ENCODE results near the gene LZTS2.
"Not testable (repeated sequence)": the region's sequence is repeated elsewhere in the genome, so short reads cannot be mapped to it uniquely, and the experiment has no call there.

The LZTS2 gene

GRCh38 chr10:101031796-101032636 is 32.4 kb downstream of the LZTS2 start:
- Histone ChIP-seq H3K4me1 (ENCODE audit: insufficient read depth, low read length) (peaks cover 32% of the 10 kb centered on the region), H3K4me2 (ENCODE audit: insufficient read depth, low read length) (peak overlapping the region; percentile 93), H3K9me3 (ENCODE audit: insufficient read depth, low read length, severe bottlenecking) (no peaks in the 10 kb centered on the region), H3K9ac (ENCODE audit: low read depth, low read length) (peak overlapping the region; percentile 50), H2AFZ (ENCODE audit: low read depth, low read length) (peak overlapping the region; percentile 78), H3K27ac (ENCODE audit: low read length) (peak overlapping the region; percentile 64), H4K20me1 (ENCODE audit: insufficient read depth, low read length) (peaks cover 20% of the 10 kb centered on the region), H3K79me2 (ENCODE audit: insufficient read depth, low read length) (no peaks in the 10 kb centered on the region), H3K4me3 (ENCODE audit: low read depth in 1 of 2, low read length in 2 of 2) (peak overlapping the region; percentile 19 to 68; a peak in 3 of 4 replicates), H3K36me3 (ENCODE audit: insufficient read depth, low read length) (no peaks in the 10 kb centered on the region), H3K27me3 (ENCODE audit: insufficient read depth, low read length, poor library complexity) (peaks cover 14% of the 10 kb centered on the region)
- ATAC-seq (ENCODE audit: insufficient read depth, low read depth) = peak; percentile 39; the same call in 2 of the 3 replicates
- peak; percentile 59 for DNase-seq
- no peak for TF ChIP-seq CTCF (IDR thresholded peaks at IDR 0.05; ENCODE audit: borderline replicate concordance, extremely low read depth, low read length, poor library complexity, severe bottlenecking)
- no peak for TF ChIP-seq EZH2 (IDR thresholded peaks at IDR 0.05; ENCODE audit: borderline replicate concordance, low read depth, low read length, severe bottlenecking)

GRCh38 chr10:101032637-101033224 is 33.1 kb downstream of the LZTS2 start:
- H3K4me1 ChIP-seq (ENCODE audit: insufficient read depth, low read length) = peaks cover 32% of the 10 kb centered on the region
- H3K9me3 ChIP-seq (ENCODE audit: insufficient read depth, low read length, severe bottlenecking) = no peaks in the 10 kb centered on the region
- peak overlapping the region; percentile 64 for H3K27ac ChIP-seq (ENCODE audit: low read length)
- H3K4me3 ChIP-seq (ENCODE audit: low read depth in 1 of 2, low read length in 2 of 2) = peak overlapping the region; percentile 19 to 68; a peak in 3 of 4 replicates
- peak; percentile 36 for DNase-seq
- peak overlapping the region; percentile 78 for H2AFZ ChIP-seq (ENCODE audit: low read depth, low read length)
- H3K79me2 ChIP-seq (ENCODE audit: insufficient read depth, low read length) = no peaks in the 10 kb centered on the region
- no peak for TF ChIP-seq EZH2 (IDR thresholded peaks at IDR 0.05; ENCODE audit: borderline replicate concordance, low read depth, low read length, severe bottlenecking)
- TF ChIP-seq CTCF (IDR thresholded peaks at IDR 0.05; ENCODE audit: borderline replicate concordance, extremely low read depth, low read length, poor library complexity, severe bottlenecking) = no peak
- peaks cover 14% of the 10 kb centered on the region for H3K27me3 ChIP-seq (ENCODE audit: insufficient read depth, low read length, poor library complexity)
- H3K36me3 ChIP-seq (ENCODE audit: insufficient read depth, low read length) = no peaks in the 10 kb centered on the region
- H4K20me1 ChIP-seq (ENCODE audit: insufficient read depth, low read length) = peaks cover 20% of the 10 kb centered on the region
- H3K9ac ChIP-seq (ENCODE audit: low read depth, low read length) = peak overlapping the region; percentile 50
- peak overlapping the region; percentile 93 for H3K4me2 ChIP-seq (ENCODE audit: insufficient read depth, low read length)
- ATAC-seq (ENCODE audit: insufficient read depth, low read depth) = peak; percentile 39

GRCh38 chr10:101033276-101033675 is 33.7 kb downstream of the LZTS2 start:
- no peak overlapping the region for H3K27ac ChIP-seq (ENCODE audit: low read length)
- ATAC-seq (ENCODE audit: insufficient read depth, low read depth) (no peak), DNase-seq (no peak)
- H3K27me3 ChIP-seq (ENCODE audit: insufficient read depth, low read length, poor library complexity) = peaks cover 12% of the 10 kb centered on the region
- no peaks in the 10 kb centered on the region for H3K9me3 ChIP-seq (ENCODE audit: insufficient read depth, low read length, severe bottlenecking)
- peaks cover 21% of the 10 kb centered on the region for H4K20me1 ChIP-seq (ENCODE audit: insufficient read depth, low read length)
- no peak overlapping the region for H2AFZ ChIP-seq (ENCODE audit: low read depth, low read length)
- H3K4me2 ChIP-seq (ENCODE audit: insufficient read depth, low read length) = peak overlapping the region; percentile 93; the same call in 1 of the 2 replicates
- no peaks in the 10 kb centered on the region for H3K36me3 ChIP-seq (ENCODE audit: insufficient read depth, low read length)
- H3K4me1 ChIP-seq (ENCODE audit: insufficient read depth, low read length) = peaks cover 32% of the 10 kb centered on the region
- H3K79me2 ChIP-seq (ENCODE audit: insufficient read depth, low read length) = no peaks in the 10 kb centered on the region
- no peak overlapping the region for H3K9ac ChIP-seq (ENCODE audit: low read depth, low read length)
- TF ChIP-seq CTCF (IDR thresholded peaks at IDR 0.05; ENCODE audit: borderline replicate concordance, extremely low read depth, low read length, poor library complexity, severe bottlenecking) (no peak), EZH2 (IDR thresholded peaks at IDR 0.05; ENCODE audit: borderline replicate concordance, low read depth, low read length, severe bottlenecking) (no peak)
- H3K4me3 ChIP-seq (ENCODE audit: low read depth in 1 of 2, low read length in 2 of 2) = no peak overlapping the region; a peak in 1 of 4 replicates

GRCh38 chr10:101034404-101034803 is 34.8 kb downstream of the LZTS2 start:
- ATAC-seq (ENCODE audit: insufficient read depth, low read depth); H3K27ac ChIP-seq (ENCODE audit: low read length); H2AFZ ChIP-seq (ENCODE audit: low read depth, low read length); DNase-seq; H3K79me2 ChIP-seq (ENCODE audit: insufficient read depth, low read length); H3K9ac ChIP-seq (ENCODE audit: low read depth, low read length); H3K4me3 ChIP-seq (ENCODE audit: low read depth in 1 of 2, low read length in 2 of 2); H3K9me3 ChIP-seq (ENCODE audit: insufficient read depth, low read length, severe bottlenecking); H3K36me3 ChIP-seq (ENCODE audit: insufficient read depth, low read length); H3K4me2 ChIP-seq (ENCODE audit: insufficient read depth, low read length): not testable (repeated sequence)
- peaks cover 25% of the 10 kb centered on the region for H4K20me1 ChIP-seq (ENCODE audit: insufficient read depth, low read length)
- H3K4me1 ChIP-seq (ENCODE audit: insufficient read depth, low read length) = peaks cover 32% of the 10 kb centered on the region
- H3K27me3 ChIP-seq (ENCODE audit: insufficient read depth, low read length, poor library complexity) = peaks cover 12% of the 10 kb centered on the region
